WTC11 (cell line): ENCODE results near the gene TAS1R1. TPM values are rescaled to one million over a fixed set of nuclear protein-coding genes. Genes with fewer than 3 reads are reported as not detected.

Experiments
- ATAC-seq: fragments of 200-7000 bp; cut with Tn5 transposase; 2 replicates; pipeline ENCODE4 v1.10.0; 2021; ENCODE audit warnings: mild to moderate bottlenecking, moderate library complexity
- CTCF ChIA-PET: fragments of 300-600 bp; sonication (Branson Sonifier 250); formaldehyde crosslinking; loops from one replicate; lab custom pipeline; 2021; ENCODE audit warnings: antibody characterized with exemption; lab: Charles Lee
- POLR2A ChIA-PET: fragments of 350-600 bp; sonication (Branson Sonifier 250); formaldehyde crosslinking; loops from one replicate; lab custom pipeline; 2021; ENCODE audit warnings: antibody characterized with exemption; lab: Charles Lee
- DNase-seq: peaks from one replicate; pipeline ENCODE4 v3.0.0; 2021; ENCODE audit warnings: low spot score
- H3K27ac Mint-ChIP-seq: 2 replicates; pipeline ENCODE4 v1.8.0; 2021; ENCODE audit warnings: mixed read lengths
- H3K27me3 Mint-ChIP-seq: 2 replicates; pipeline ENCODE4 v1.8.0; 2021; ENCODE audit warnings: low read depth, mild to moderate bottlenecking, moderate library complexity, mixed read lengths
- H3K36me3 Mint-ChIP-seq: 2 replicates; pipeline ENCODE4 v1.8.0; 2021; ENCODE audit warnings: mixed read lengths
- H3K4me1 Mint-ChIP-seq: 2 replicates; pipeline ENCODE4 v1.8.0; 2022; ENCODE audit warnings: mixed read lengths
- H3K4me3 Mint-ChIP-seq: 2 replicates; pipeline ENCODE4 v1.8.0; 2021; ENCODE audit warnings: mild to moderate bottlenecking, moderate library complexity, mixed read lengths
- H3K9me3 Mint-ChIP-seq: 2 replicates; pipeline ENCODE4 v1.8.0; 2021; ENCODE audit warnings: mixed read lengths
- AR ChIP-seq: fragments of 250-450 bp; sonication (Bioruptor Pico); IDR thresholded peaks from 2 replicates; pipeline ENCODE4 v1.9.0; 2021; ENCODE audit warnings: mild to moderate bottlenecking
- CREB1 ChIP-seq: sonication (generic); formaldehyde crosslinking; IDR thresholded peaks from 2 replicates; pipeline ENCODE4 v1.8.0; 2023; ENCODE audit warnings: mild to moderate bottlenecking, missing genetic modification reagents
- CREM ChIP-seq: sonication (generic); formaldehyde crosslinking; IDR thresholded peaks from 2 replicates; pipeline ENCODE4 v1.8.1; 2022; ENCODE audit warnings: mild to moderate bottlenecking, missing genetic modification reagents, moderate library complexity
- E2F4 ChIP-seq: sonication (generic); formaldehyde crosslinking; IDR thresholded peaks from 2 replicates; pipeline ENCODE4 v1.8.1; 2022; ENCODE audit warnings: low read depth, mild to moderate bottlenecking, moderate library complexity, missing genetic modification reagents, borderline replicate concordance
- EMX1 ChIP-seq: fragments of 250-450 bp; sonication (Bioruptor Pico); IDR thresholded peaks from 2 replicates; pipeline ENCODE4 v1.8.0; 2021; ENCODE audit warnings: mild to moderate bottlenecking
- ESRRA ChIP-seq: sonication (generic); formaldehyde crosslinking; IDR thresholded peaks from 2 replicates; pipeline ENCODE4 v1.8.1; 2022; ENCODE audit warnings: mild to moderate bottlenecking, missing genetic modification reagents, borderline replicate concordance
- HMGA2 ChIP-seq: fragments of 250-450 bp; sonication (Bioruptor Pico); IDR thresholded peaks from 2 replicates; pipeline ENCODE4 v1.4.0; 2021; ENCODE audit warnings: mild to moderate bottlenecking, moderate library complexity
- JUN ChIP-seq: sonication (generic); formaldehyde crosslinking; IDR thresholded peaks from 2 replicates; pipeline ENCODE4 v1.8.0; 2023; ENCODE audit warnings: mild to moderate bottlenecking, missing genetic modification reagents
- NR3C1 ChIP-seq: sonication (generic); formaldehyde crosslinking; conservative IDR thresholded peaks from 2 replicates; pipeline ENCODE4 v1.8.1; 2023; ENCODE audit warnings: low read depth, mild to moderate bottlenecking, missing genetic modification reagents
- OVOL2 ChIP-seq: fragments of 250-450 bp; sonication (Bioruptor Pico); IDR thresholded peaks from 2 replicates; pipeline ENCODE4 v1.9.0; 2021; ENCODE audit warnings: mild to moderate bottlenecking, borderline replicate concordance
- RELA ChIP-seq: sonication (generic); formaldehyde crosslinking; IDR thresholded peaks from 2 replicates; pipeline ENCODE4 v1.8.1; 2022; ENCODE audit warnings: missing genetic modification reagents, mild to moderate bottlenecking, borderline replicate concordance
- SOX15 ChIP-seq: fragments of 250-450 bp; sonication (Bioruptor Pico); IDR thresholded peaks from 2 replicates; pipeline ENCODE4 v1.9.0; 2021; ENCODE audit warnings: mild to moderate bottlenecking
- ZNF121 ChIP-seq: sonication (generic); formaldehyde crosslinking; IDR thresholded peaks from 2 replicates; pipeline ENCODE4 v1.8.0; 2023; ENCODE audit warnings: missing genetic modification reagents
- ZNF219 ChIP-seq: sonication (generic); formaldehyde crosslinking; IDR thresholded peaks from 2 replicates; pipeline ENCODE4 v1.8.0; 2023; ENCODE audit warnings: missing genetic modification reagents, mild to moderate bottlenecking, borderline replicate concordance
- ZNF263 ChIP-seq: sonication (generic); formaldehyde crosslinking; IDR thresholded peaks from 2 replicates; pipeline ENCODE4 v1.8.1; 2022; ENCODE audit warnings: low read depth, mild to moderate bottlenecking, moderate library complexity, missing genetic modification reagents
- ZNF512 ChIP-seq: sonication (generic); formaldehyde crosslinking; IDR thresholded peaks from 2 replicates; pipeline ENCODE4 v1.8.1; 2022; ENCODE audit warnings: missing genetic modification reagents, borderline replicate concordance
- ZNF671 ChIP-seq: fragments of 250-450 bp; sonication (Bioruptor Pico); IDR thresholded peaks from 2 replicates; pipeline ENCODE4 v1.8.0; 2021; ENCODE audit warnings: mild to moderate bottlenecking
- total RNA-seq: library from RNA; stranded (reverse); gene quantifications from 3 replicates; pipeline ENCODE4 v1.2.3, GENCODE V29; 2021
- TF ChIP-seq, protein P1 (sequence below): sonication (generic); formaldehyde crosslinking; IDR thresholded peaks from 2 replicates; pipeline ENCODE4 v1.8.0; 2022; ENCODE audit warnings: mild to moderate bottlenecking, missing genetic modification reagents
- TF ChIP-seq, protein P2 (sequence below): fragments of 250-450 bp; sonication (Bioruptor Pico); IDR thresholded peaks from 2 replicates; pipeline ENCODE4 v1.9.0; 2021; ENCODE audit warnings: mild to moderate bottlenecking
- TF ChIP-seq, protein P3 (sequence below): sonication (generic); formaldehyde crosslinking; IDR thresholded peaks from 2 replicates; pipeline ENCODE4 v1.8.1; 2023; ENCODE audit warnings: mild to moderate bottlenecking, missing genetic modification reagents, borderline replicate concordance
- TF ChIP-seq, protein P4 (sequence below): sonication (generic); formaldehyde crosslinking; IDR thresholded peaks from 2 replicates; pipeline ENCODE4 v1.8.1; 2022; ENCODE audit warnings: mild to moderate bottlenecking, missing genetic modification reagents, moderate library complexity, borderline replicate concordance

TAS1R1 gene
- total RNA-seq, 1 experiment from 2014 or later = 0.11 TPM

- DNase-seq (no peak), ATAC-seq (no peak)
- ChIA-PET CTCF (interaction anchor here (1.3 kb wide), 1 partner anchor 37 kb away, joined by 3 read pairs; no protein-coding TSS in a partner anchor), POLR2A (no interaction called here)
- Mint-ChIP-seq H3K4me1 (peaks cover 12% of the 10 kb centered on the region), H3K27me3 (no peaks in the 10 kb centered on the region; the same call in 1 of the 2 replicates), H3K27ac (no peak overlapping the region), H3K4me3 (no peak overlapping the region), H3K36me3 (peaks cover 26% of the 10 kb centered on the region), H3K9me3 (no peaks in the 10 kb centered on the region)
- TF ChIP-seq E2F4 (CRISPR knock-in tag) (no peak), ZNF219 (no peak), HMGA2 (CRISPR knock-in tag) (no peak), EMX1 (CRISPR knock-in tag) (no peak), JUN (CRISPR knock-in tag) (no peak), ZNF263 (CRISPR knock-in tag) (no peak)
Observed at GRCh38 chr1:6596886-6597776, 42.0 kb downstream of the TAS1R1 start.

- no peak overlapping the region for H3K27ac Mint-ChIP-seq
Observed at GRCh38 chr1:6597777-6598131, 42.6 kb downstream of the TAS1R1 start.

More at GRCh38 chr1:6597777-6598131, 42.6 kb downstream of the TAS1R1 start:
- peaks cover 12% of the 10 kb centered on the region for H3K4me1 Mint-ChIP-seq
- ChIA-PET POLR2A (no interaction called here), CTCF (interaction anchor here (1.3 kb wide), 1 partner anchor 37 kb away, joined by 3 read pairs; no protein-coding TSS in a partner anchor)
- peaks cover 26% of the 10 kb centered on the region for H3K36me3 Mint-ChIP-seq
- DNase-seq (no peak), ATAC-seq (no peak)
- no peak for TF ChIP-seq JUN (CRISPR knock-in tag)
- no peak for TF ChIP-seq NR3C1
- TF ChIP-seq ESRRA (CRISPR knock-in tag) = no peak
- TF ChIP-seq AR = no peak
- TF ChIP-seq ZNF121 (CRISPR knock-in tag) = no peak
- no peak for TF ChIP-seq RELA
- TF ChIP-seq, protein P1, sequence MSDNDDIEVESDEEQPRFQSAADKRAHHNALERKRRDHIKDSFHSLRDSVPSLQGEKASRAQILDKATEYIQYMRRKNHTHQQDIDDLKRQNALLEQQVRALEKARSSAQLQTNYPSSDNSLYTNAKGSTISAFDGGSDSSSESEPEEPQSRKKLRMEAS (CRISPR knock-in tag) = no peak
- TF ChIP-seq ZNF671 (CRISPR knock-in tag) = no peak
- TF ChIP-seq, protein P2, sequence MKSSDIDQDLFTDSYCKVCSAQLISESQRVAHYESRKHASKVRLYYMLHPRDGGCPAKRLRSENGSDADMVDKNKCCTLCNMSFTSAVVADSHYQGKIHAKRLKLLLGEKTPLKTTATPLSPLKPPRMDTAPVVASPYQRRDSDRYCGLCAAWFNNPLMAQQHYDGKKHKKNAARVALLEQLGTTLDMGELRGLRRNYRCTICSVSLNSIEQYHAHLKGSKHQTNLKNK (CRISPR knock-in tag) = no peak
- no peak for TF ChIP-seq E2F4 (CRISPR knock-in tag)
- TF ChIP-seq, protein P3, sequence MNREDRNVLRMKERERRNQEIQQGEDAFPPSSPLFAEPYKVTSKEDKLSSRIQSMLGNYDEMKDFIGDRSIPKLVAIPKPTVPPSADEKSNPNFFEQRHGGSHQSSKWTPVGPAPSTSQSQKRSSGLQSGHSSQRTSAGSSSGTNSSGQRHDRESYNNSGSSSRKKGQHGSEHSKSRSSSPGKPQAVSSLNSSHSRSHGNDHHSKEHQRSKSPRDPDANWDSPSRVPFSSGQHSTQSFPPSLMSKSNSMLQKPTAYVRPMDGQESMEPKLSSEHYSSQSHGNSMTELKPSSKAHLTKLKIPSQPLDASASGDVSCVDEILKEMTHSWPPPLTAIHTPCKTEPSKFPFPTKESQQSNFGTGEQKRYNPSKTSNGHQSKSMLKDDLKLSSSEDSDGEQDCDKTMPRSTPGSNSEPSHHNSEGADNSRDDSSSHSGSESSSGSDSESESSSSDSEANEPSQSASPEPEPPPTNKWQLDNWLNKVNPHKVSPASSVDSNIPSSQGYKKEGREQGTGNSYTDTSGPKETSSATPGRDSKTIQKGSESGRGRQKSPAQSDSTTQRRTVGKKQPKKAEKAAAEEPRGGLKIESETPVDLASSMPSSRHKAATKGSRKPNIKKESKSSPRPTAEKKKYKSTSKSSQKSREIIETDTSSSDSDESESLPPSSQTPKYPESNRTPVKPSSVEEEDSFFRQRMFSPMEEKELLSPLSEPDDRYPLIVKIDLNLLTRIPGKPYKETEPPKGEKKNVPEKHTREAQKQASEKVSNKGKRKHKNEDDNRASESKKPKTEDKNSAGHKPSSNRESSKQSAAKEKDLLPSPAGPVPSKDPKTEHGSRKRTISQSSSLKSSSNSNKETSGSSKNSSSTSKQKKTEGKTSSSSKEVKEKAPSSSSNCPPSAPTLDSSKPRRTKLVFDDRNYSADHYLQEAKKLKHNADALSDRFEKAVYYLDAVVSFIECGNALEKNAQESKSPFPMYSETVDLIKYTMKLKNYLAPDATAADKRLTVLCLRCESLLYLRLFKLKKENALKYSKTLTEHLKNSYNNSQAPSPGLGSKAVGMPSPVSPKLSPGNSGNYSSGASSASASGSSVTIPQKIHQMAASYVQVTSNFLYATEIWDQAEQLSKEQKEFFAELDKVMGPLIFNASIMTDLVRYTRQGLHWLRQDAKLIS (CRISPR knock-in tag) = no peak
- TF ChIP-seq ZNF512 (CRISPR knock-in tag) = no peak
- TF ChIP-seq OVOL2 (CRISPR knock-in tag) = no peak
- no peak for TF ChIP-seq CREM (CRISPR knock-in tag)
- TF ChIP-seq, protein P4, sequence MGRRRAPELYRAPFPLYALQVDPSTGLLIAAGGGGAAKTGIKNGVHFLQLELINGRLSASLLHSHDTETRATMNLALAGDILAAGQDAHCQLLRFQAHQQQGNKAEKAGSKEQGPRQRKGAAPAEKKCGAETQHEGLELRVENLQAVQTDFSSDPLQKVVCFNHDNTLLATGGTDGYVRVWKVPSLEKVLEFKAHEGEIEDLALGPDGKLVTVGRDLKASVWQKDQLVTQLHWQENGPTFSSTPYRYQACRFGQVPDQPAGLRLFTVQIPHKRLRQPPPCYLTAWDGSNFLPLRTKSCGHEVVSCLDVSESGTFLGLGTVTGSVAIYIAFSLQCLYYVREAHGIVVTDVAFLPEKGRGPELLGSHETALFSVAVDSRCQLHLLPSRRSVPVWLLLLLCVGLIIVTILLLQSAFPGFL (CRISPR knock-in tag) = no peak
- TF ChIP-seq CREB1 = no peak
- no peak for TF ChIP-seq SOX15 (CRISPR knock-in tag)
- no peaks in the 10 kb centered on the region; the same call in 1 of the 2 replicates for H3K27me3 Mint-ChIP-seq
- H3K4me3 Mint-ChIP-seq = no peak overlapping the region
- no peaks in the 10 kb centered on the region for H3K9me3 Mint-ChIP-seq
